ENCODE results near the gene BICD1.
A peak's percentile ranks its signal among the peaks of the same experiment; 100 is the strongest.

Gene BICD1

GRCh38 chr12:32104572-32105355 is 1.9 kb upstream of the BICD1 start:
- DNase-seq = no peak

GRCh38 chr12:32105986-32106516 is 596 bp upstream of the BICD1 start:
- DNase-seq = no peak

GRCh38 chr12:32107359-32108267 is 966 bp downstream of the BICD1 start:
- DNase-seq = peak in 1 of 4 experiments; percentile 15

- DNase-seq = no peak
Observed at GRCh38 chr12:32108787-32109186, 2.1 kb downstream of the BICD1 start.

GRCh38 chr12:32110417-32110816 is 3.8 kb downstream of the BICD1 start:
- DNase-seq = no peak

- DNase-seq = no peak
Observed at GRCh38 chr12:32110942-32111341, 4.3 kb downstream of the BICD1 start.

GRCh38 chr12:32115404-32116104 is 8.9 kb downstream of the BICD1 start:
- no peak for DNase-seq

GRCh38 chr12:32116897-32117296 is 10.2 kb downstream of the BICD1 start:
- no peak for DNase-seq

- no peak for DNase-seq
Observed at GRCh38 chr12:32117316-32117715, 10.7 kb downstream of the BICD1 start.

- no peak for DNase-seq
Observed at GRCh38 chr12:32118806-32119205, 12.2 kb downstream of the BICD1 start.

- no peak for DNase-seq
Observed at GRCh38 chr12:32120419-32120818, 13.8 kb downstream of the BICD1 start.

GRCh38 chr12:32124637-32125036 is 18.0 kb downstream of the BICD1 start:
- no peak for DNase-seq

- DNase-seq = no peak
Observed at GRCh38 chr12:32125455-32126084, 18.9 kb downstream of the BICD1 start.

GRCh38 chr12:32126720-32127119 is 20.1 kb downstream of the BICD1 start:
- no peak for DNase-seq

- no peak for DNase-seq
Observed at GRCh38 chr12:32131666-32132065, 25.0 kb downstream of the BICD1 start.

GRCh38 chr12:32134101-32134888 is 27.6 kb downstream of the BICD1 start:
- DNase-seq = peak in 1 of 4 experiments; percentile 5

GRCh38 chr12:32135967-32136366 is 29.3 kb downstream of the BICD1 start:
- no peak for DNase-seq

GRCh38 chr12:32136404-32136803 is 29.8 kb downstream of the BICD1 start:
- no peak for DNase-seq

GRCh38 chr12:32139064-32139421 is 32.4 kb downstream of the BICD1 start:
- no peak for DNase-seq

- DNase-seq = no peak
Observed at GRCh38 chr12:32140877-32141276, 34.2 kb downstream of the BICD1 start.

- DNase-seq = no peak
Observed at GRCh38 chr12:32145096-32145495, 38.4 kb downstream of the BICD1 start.
